Amniotic stem cell (primary cell): Measurements from ENCODE around the gene VAMP5.
A peak's percentile ranks its signal among the peaks of the same experiment; 100 is the strongest.
"Not testable (repeated sequence)": the region's sequence is repeated elsewhere in the genome, so short reads cannot be mapped to it uniquely, and the experiment has no call there.

ENCODE experiments used
- DNase-seq: peaks from one replicate; lab custom pipeline; 2025; lab: John Stamatoyannopoulos, UW

VAMP5 gene

GRCh38 chr2:85601771-85602475 is 17.7 kb downstream of the VAMP5 start:
- DNase-seq = no peak

GRCh38 chr2:85602476-85603234 is 18.4 kb downstream of the VAMP5 start, which contains the start of gene TMEM150A:
Gene TMEM150A, minus strand, starts transcription at chr2:85602698. Its CDS starts 750 bp downstream, at chr2:85601948.
- DNase-seq = peak; percentile 84

DNA sequence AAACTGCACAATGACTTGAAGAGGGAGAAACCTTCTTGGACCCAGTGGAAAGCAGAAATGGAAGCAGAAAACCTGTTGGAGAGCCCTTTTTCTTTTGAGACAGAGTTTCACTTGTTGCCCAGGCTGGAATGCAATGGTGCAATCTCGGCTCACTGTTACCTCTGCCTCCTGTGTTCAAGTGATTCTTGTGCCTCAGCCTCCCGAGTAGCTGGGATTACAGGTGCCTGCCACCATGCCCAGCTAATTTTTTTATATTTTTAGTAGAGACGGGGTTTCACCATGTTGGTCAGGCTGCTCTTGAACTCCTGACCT is 19.9 kb downstream of the VAMP5 start:
- not testable (repeated sequence) for DNase-seq

GRCh38 chr2:85604568-85605339 is 20.5 kb downstream of the VAMP5 start:
- no peak for DNase-seq

- peak; percentile 50 for DNase-seq
These were observed 21.3 kb downstream of the VAMP5 start for GRCh38 chr2:85605406-85606115.

- DNase-seq = no peak
These were observed 21.9 kb downstream of the VAMP5 start for GRCh38 chr2:85606116-85606455.

- DNase-seq = no peak
These were observed 23.3 kb downstream of the VAMP5 start for GRCh38 chr2:85607268-85608215.

- no peak for DNase-seq
These were observed 27.0 kb downstream of the VAMP5 start for GRCh38 chr2:85611217-85611704.

- DNase-seq = peak; percentile 66
These were observed 27.7 kb downstream of the VAMP5 start, which contains the start of gene C2orf68 for GRCh38 chr2:85611705-85612587. Gene C2orf68, minus strand, starts transcription at chr2:85612066. Its CDS starts 82 bp downstream, at chr2:85611984.

DNA sequence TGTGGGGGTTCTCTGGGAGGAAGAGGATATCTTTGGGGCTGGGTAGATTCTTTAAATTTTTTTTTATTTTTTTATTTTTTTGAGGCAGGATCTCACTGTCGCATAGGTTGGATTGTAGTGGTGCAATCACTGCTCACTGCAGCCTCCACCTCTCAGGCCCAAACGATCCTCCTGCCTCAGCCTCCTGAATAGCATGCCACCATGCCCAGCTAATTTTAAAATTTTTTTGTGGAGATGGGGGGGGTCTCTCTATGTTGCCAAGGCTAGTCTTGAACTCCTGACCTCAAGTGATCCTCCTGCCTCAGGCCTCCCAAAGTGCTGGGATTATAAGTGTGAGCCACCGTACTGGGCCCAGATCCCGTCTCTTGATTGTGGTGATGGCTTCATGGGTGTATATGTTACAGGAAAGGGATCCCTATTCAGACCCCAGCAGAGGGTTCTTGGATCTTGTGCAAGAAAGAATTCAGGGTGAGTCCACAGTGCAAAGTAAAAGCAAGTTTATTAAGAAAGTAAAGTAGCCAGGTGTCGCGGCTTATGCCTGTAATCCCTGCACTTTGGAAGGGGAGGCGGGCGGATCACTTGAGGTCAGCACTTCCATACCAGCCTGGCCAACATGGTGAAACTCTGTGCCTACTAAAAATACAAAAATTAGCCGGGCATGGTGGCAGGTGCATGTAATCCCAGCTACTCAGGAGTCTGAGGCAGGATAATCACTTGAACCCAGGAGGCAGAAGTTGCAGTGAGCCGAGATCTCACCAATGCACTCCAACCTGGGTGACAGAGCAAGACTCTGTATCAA is 29.7 kb downstream of the VAMP5 start:
- DNase-seq = no peak

DNA sequence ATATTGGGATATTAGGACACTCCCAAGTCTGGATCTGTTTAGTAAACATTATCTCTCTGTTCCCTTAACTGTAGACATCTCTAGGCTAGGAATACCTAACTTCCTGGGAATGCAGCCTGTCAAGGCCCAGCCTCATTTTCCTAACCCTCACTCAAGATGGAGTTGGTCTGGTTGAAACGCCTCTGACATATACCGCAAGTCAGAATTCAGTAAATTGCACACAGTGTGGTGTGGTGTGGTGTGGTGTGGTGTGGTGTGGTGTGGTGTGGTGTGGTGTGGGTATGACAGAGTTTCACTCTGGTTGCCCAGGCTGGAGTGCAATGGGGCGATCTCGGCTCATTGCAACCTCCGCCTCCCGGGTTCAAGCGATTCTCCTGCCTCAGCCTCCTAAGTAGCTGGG is 30.5 kb downstream of the VAMP5 start:
- not testable (repeated sequence) for DNase-seq

DNA sequence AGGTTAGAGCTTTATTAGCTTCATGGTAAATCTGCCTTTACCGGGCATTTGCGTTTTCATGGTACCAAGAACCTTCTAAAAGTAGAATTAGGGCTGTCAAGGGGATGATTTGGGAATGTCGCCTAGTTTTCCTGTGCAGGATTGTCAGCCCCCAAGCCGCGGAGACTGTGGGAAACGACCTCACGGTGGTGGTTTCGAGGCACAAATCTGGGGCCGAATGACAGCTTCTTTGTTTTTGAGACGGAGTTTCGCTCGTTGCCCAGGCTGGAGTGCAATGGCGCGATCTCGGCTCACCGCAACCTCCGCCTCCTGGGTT is 31.1 kb downstream of the VAMP5 start:
- DNase-seq = no peak

- not testable (repeated sequence) for DNase-seq
These were observed 33.5 kb downstream of the VAMP5 start for GRCh38 chr2:85617723-85618122.

GRCh38 chr2:85619617-85620016 is 35.4 kb downstream of the VAMP5 start:
- no peak for DNase-seq

DNA sequence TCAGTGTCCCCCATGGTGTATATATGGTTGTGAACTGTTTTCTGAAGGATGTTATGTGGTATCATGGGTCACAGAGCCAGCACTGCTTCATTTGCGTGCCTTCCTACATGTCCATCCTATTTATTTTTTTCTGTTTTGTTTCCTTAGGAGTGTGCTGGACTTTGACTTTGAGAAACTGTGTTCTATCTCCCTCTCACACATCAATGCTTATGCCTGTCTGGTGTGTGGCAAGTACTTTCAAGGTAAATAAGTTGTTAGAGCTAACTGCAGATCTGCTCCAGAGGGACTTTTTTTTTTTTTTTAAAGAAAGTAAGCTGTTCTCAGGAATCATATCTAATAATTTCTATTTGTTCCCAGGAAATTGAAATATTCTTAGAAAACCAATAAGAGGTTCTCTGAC is 37.1 kb downstream of the VAMP5 start:
- no peak for DNase-seq

DNA sequence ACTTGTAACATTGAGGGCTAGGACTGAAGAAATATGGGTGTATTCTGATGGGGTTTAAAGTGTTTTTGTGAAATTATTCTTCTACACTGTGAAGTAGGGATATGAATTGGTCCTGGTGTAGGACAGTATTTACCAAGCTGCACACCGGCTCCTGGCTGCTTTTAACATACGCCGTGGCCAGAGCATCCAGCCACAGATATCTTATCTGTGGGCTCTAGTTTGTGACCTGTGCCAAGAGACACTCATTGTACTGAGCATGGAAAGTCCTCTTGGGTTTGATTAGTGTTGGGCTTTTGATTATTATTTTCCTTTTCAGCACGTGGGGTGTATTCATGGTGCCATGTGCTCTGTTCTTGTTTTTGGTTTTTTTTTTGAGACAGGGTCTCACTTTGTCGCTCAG is 39.8 kb downstream of the VAMP5 start:
- no peak for DNase-seq

GRCh38 chr2:85628658-85629057 is 44.4 kb downstream of the VAMP5 start:
- no peak for DNase-seq

GRCh38 chr2:85631316-85631715 is 47.1 kb downstream of the VAMP5 start:
- no peak for DNase-seq

GRCh38 chr2:85635011-85635410 is 50.8 kb downstream of the VAMP5 start:
- DNase-seq = no peak
